H9 (cell line): ENCODE data around the gene STAMBP. TPM values are rescaled to one million over a fixed set of nuclear protein-coding genes. Genes with fewer than 3 reads are reported as not detected.

Experiments
- DNase-seq: peaks from one replicate; pipeline ENCODE4 v3.0.0-alpha.2; 2017
- H2AFZ ChIP-seq: one replicate; pipeline ENCODE4 v1.6.1; 2013; ENCODE audit warnings: mild to moderate bottlenecking, low read length, control low read depth, moderate library complexity
- H2AK5ac ChIP-seq: 2 replicates; pipeline ENCODE4 v1.6.1; 2013; ENCODE audit warnings: low read length, control low read depth, mixed read lengths; ENCODE audit not compliant: insufficient read length
- H2BK120ac ChIP-seq: one replicate; pipeline ENCODE4 v1.6.1; 2013; ENCODE audit warnings: low read depth, mild to moderate bottlenecking, low read length, control low read depth, inconsistent platforms; ENCODE audit not compliant: poor library complexity, severe bottlenecking
- H2BK12ac ChIP-seq: 2 replicates; pipeline ENCODE4 v1.6.1; 2013; ENCODE audit warnings: low read length, control low read depth, mixed read lengths, low read depth; ENCODE audit not compliant: insufficient read length
- H2BK15ac ChIP-seq: 2 replicates; pipeline ENCODE4 v1.6.1; 2013; ENCODE audit warnings: low read depth, low read length, control low read depth
- H2BK20ac ChIP-seq: one replicate; pipeline ENCODE4 v1.6.1; 2013; ENCODE audit warnings: low read depth, mild to moderate bottlenecking, low read length, control low read depth, inconsistent platforms; ENCODE audit not compliant: poor library complexity, severe bottlenecking
- H2BK5ac ChIP-seq: 2 replicates; pipeline ENCODE4 v1.6.1; 2013; ENCODE audit warnings: low read length, control low read depth, mixed read lengths; ENCODE audit not compliant: insufficient read length
- H3K14ac ChIP-seq: 2 replicates; pipeline ENCODE4 v1.6.1; 2013; ENCODE audit warnings: low read length, control low read depth; ENCODE audit not compliant: insufficient read depth
- H3K18ac ChIP-seq: 2 replicates; pipeline ENCODE4 v1.6.1; 2013; ENCODE audit warnings: low read depth, mild to moderate bottlenecking, mixed read lengths, low read length, control low read depth; ENCODE audit not compliant: insufficient read length
- H3K23ac ChIP-seq: 2 replicates; pipeline ENCODE4 v1.6.1; 2013; ENCODE audit warnings: low read length, control low read depth, mixed read lengths, low read depth; ENCODE audit not compliant: insufficient read length
- H3K23me2 ChIP-seq: 2 replicates; pipeline ENCODE4 v1.6.1; 2013; ENCODE audit warnings: low read depth, mild to moderate bottlenecking, mixed read lengths, low read length, control low read depth; ENCODE audit not compliant: insufficient read length, poor library complexity, severe bottlenecking
- H3K27ac ChIP-seq: 2 replicates; pipeline ENCODE4 v1.5.1; 2013; ENCODE audit warnings: low read length, control low read depth, mixed read lengths, low read depth; ENCODE audit not compliant: insufficient read length
- H3K27me3 ChIP-seq: 2 replicates; pipeline ENCODE4 v1.6.1; 2013; ENCODE audit warnings: low read length, control low read depth, inconsistent platforms; ENCODE audit not compliant: insufficient read depth
- H3K4ac ChIP-seq: 2 replicates; pipeline ENCODE4 v1.6.1; 2013; ENCODE audit warnings: low read depth, mild to moderate bottlenecking, control low read depth, inconsistent platforms, low read length, moderate library complexity
- H3K4me1 ChIP-seq: 2 replicates; pipeline ENCODE4 v1.6.1; 2013; ENCODE audit warnings: low read length, control low read depth, inconsistent platforms; ENCODE audit not compliant: insufficient read depth
- H3K4me2 ChIP-seq: 2 replicates; pipeline ENCODE4 v1.6.1; 2013; ENCODE audit warnings: low read length, control low read depth, mixed read lengths; ENCODE audit not compliant: insufficient read length, insufficient read depth
- H3K56ac ChIP-seq: 2 replicates; pipeline ENCODE4 v1.6.1; 2013; ENCODE audit warnings: low read depth, mild to moderate bottlenecking, mixed read lengths, low read length, control low read depth; ENCODE audit not compliant: insufficient read length
- H3K79me1 ChIP-seq: 2 replicates; pipeline ENCODE4 v1.6.1; 2013; ENCODE audit warnings: low read depth, mild to moderate bottlenecking, moderate library complexity, low read length, control low read depth, inconsistent platforms; ENCODE audit not compliant: insufficient read depth, poor library complexity, severe bottlenecking
- H3K79me2 ChIP-seq: 2 replicates; pipeline ENCODE4 v1.6.1; 2013; ENCODE audit warnings: low read length, control low read depth, inconsistent platforms; ENCODE audit not compliant: insufficient read depth
- H3K9ac ChIP-seq: 2 replicates; pipeline ENCODE4 v1.6.1; 2013; ENCODE audit warnings: low read length, control low read depth, mixed read lengths; ENCODE audit not compliant: insufficient read length; ENCODE audit errors: extremely low read depth
- H3K9me3 ChIP-seq: one replicate; pipeline ENCODE4 v1.6.1; 2013; ENCODE audit warnings: low read depth, low read length, inconsistent platforms; ENCODE audit not compliant: control insufficient read depth
- H3T11ph ChIP-seq: one replicate; pipeline ENCODE4 v1.6.1; 2013; ENCODE audit warnings: mild to moderate bottlenecking, low read length, control low read depth, inconsistent platforms
- H4K20me1 ChIP-seq: one replicate; pipeline ENCODE4 v1.6.1; 2013; ENCODE audit not compliant: control insufficient read depth, insufficient read length, insufficient read depth
- H4K5ac ChIP-seq: 2 replicates; pipeline ENCODE4 v1.6.1; 2013; ENCODE audit warnings: low read depth, mild to moderate bottlenecking, mixed read lengths, low read length, control low read depth; ENCODE audit not compliant: insufficient read length
- H4K8ac ChIP-seq: replicated peaks from 2 replicates; pipeline ENCODE4 v1.6.1; 2013; ENCODE audit warnings: low read length, control low read depth, mixed read lengths, low read depth; ENCODE audit not compliant: insufficient read length
- H4K91ac ChIP-seq: 2 replicates; pipeline ENCODE4 v1.6.1; 2013; ENCODE audit warnings: low read depth, mild to moderate bottlenecking, moderate library complexity, mixed read lengths, low read length, control low read depth; ENCODE audit not compliant: insufficient read length
- H3K27ac Mint-ChIP-seq, 3 experiments: 2 replicates in 2 of 3; 3 replicates in 1 of 3; pipeline ENCODE4 v1.8.0; 2020 to 2021; ENCODE audit warnings: mixed read lengths in 3 of 3, mild to moderate bottlenecking in 1 of 3, moderate library complexity in 1 of 3
- H3K27me3 Mint-ChIP-seq: 2 replicates; pipeline ENCODE4 v1.8.0; 2021; ENCODE audit warnings: low read depth, mild to moderate bottlenecking, moderate library complexity, mixed read lengths
- H3K36me3 Mint-ChIP-seq, 3 experiments: 2 replicates in 2 of 3; 3 replicates in 1 of 3; pipeline ENCODE4 v1.8.0; 2020 to 2021; ENCODE audit warnings: low read depth in 3 of 3, mixed read lengths in 3 of 3; ENCODE audit not compliant: insufficient read depth in 1 of 3
- H3K4me1 Mint-ChIP-seq, 2 experiments: 2 replicates each; pipeline ENCODE4 v1.8.0; 2020; ENCODE audit warnings: mixed read lengths in 2 of 2
- H3K4me3 Mint-ChIP-seq, 2 experiments: 2 replicates in 1 of 2; 3 replicates in 1 of 2; pipeline ENCODE4 v1.8.0; 2020 to 2021; ENCODE audit warnings: mild to moderate bottlenecking in 2 of 2, mixed read lengths in 2 of 2, moderate library complexity in 1 of 2
- H3K9me3 Mint-ChIP-seq, 2 experiments: 2 replicates in 1 of 2; 3 replicates in 1 of 2; pipeline ENCODE4 v1.8.0; 2020; ENCODE audit warnings: mild to moderate bottlenecking in 2 of 2, mixed read lengths in 2 of 2, moderate library complexity in 1 of 2
- WGBS: extraction: QIAGEN DNeasy Blood & Tissue Kit; methylation state at CpG from one replicate; pipeline ENCODE4 v1.1.7; 2013; ENCODE audit warnings: missing lambda C conversion rate, low lambda C conversion rate, mixed read lengths; ENCODE audit not compliant: insufficient read length; ENCODE audit errors: extremely low coverage; 5-methylcytosine and 5-hydroxymethylcytosine counted together
- total RNA-seq: library from RNA; stranded (reverse); gene quantifications from 2 replicates; pipeline ENCODE4 v1.2.1, GENCODE V29; 2021
- TF ChIP-seq, protein P1 (sequence below): fragments of 200-600 bp; sonication (generic); conservative IDR thresholded peaks from 3 replicates; pipeline ENCODE4 v1.8.0; 2021; ENCODE audit warnings: antibody characterized with exemption, mild to moderate bottlenecking

The STAMBP gene
- total RNA-seq, 1 experiment from 2014 or later = 45.5 TPM

DNA sequence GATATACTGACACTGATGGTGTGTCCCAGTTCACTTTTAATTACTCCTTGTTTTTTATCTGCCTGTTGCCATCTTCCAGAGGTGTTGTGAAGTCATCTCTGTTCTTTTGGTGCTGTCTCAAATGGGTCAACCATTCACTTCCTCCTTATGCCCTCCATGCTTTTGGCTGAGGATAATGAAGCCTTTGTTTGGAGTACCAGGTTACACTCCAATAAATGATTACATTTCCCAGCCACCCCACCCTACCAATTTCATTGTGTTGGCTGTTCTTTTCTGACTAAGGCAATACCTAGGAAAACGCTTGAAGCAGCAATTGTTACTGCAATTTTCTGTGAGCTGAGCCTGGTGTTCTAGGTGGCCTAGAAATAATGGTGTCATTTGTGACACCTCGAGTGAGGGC lies 34.2 kb downstream of the STAMBP start:
- Histone ChIP-seq H3K27ac (no peak overlapping the region), H4K20me1 (no peaks in the 10 kb centered on the region), H2AK5ac (no peak overlapping the region), H2AFZ (no peak overlapping the region), H3K4me2 (no peak overlapping the region), H3K4me1 (no peaks in the 10 kb centered on the region), H2BK20ac (no peak overlapping the region), H3K9me3 (no peaks in the 10 kb centered on the region), H4K5ac (no peak overlapping the region), H3K18ac (no peak overlapping the region), H3K27me3 (no peaks in the 10 kb centered on the region), H4K91ac (no peak overlapping the region), H3K14ac (no peak overlapping the region), H3T11ph (no peak overlapping the region), H3K23me2 (no peaks in the 10 kb centered on the region), H4K8ac (no peak overlapping the region), H3K4ac (no peak overlapping the region), H3K23ac (no peak overlapping the region), H2BK12ac (no peak overlapping the region), H3K79me2 (no peaks in the 10 kb centered on the region), H2BK15ac (no peak overlapping the region), H3K56ac (no peak overlapping the region), H3K79me1 (no peaks in the 10 kb centered on the region), H2BK5ac (no peak overlapping the region), H3K9ac (no peak overlapping the region), H2BK120ac (no peak overlapping the region)
- no peaks in the 10 kb centered on the region for H3K9me3 Mint-ChIP-seq
- TF ChIP-seq, protein P1, sequence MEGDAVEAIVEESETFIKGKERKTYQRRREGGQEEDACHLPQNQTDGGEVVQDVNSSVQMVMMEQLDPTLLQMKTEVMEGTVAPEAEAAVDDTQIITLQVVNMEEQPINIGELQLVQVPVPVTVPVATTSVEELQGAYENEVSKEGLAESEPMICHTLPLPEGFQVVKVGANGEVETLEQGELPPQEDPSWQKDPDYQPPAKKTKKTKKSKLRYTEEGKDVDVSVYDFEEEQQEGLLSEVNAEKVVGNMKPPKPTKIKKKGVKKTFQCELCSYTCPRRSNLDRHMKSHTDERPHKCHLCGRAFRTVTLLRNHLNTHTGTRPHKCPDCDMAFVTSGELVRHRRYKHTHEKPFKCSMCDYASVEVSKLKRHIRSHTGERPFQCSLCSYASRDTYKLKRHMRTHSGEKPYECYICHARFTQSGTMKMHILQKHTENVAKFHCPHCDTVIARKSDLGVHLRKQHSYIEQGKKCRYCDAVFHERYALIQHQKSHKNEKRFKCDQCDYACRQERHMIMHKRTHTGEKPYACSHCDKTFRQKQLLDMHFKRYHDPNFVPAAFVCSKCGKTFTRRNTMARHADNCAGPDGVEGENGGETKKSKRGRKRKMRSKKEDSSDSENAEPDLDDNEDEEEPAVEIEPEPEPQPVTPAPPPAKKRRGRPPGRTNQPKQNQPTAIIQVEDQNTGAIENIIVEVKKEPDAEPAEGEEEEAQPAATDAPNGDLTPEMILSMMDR = no peak
- peaks cover 25 to 66% (median 55%) of the 10 kb centered on the region in 3 experiments; a peak in 6 of 7 replicates for H3K36me3 Mint-ChIP-seq
- no peak for DNase-seq
- H3K27ac Mint-ChIP-seq = no peak overlapping the region; a peak in 1 of 7 replicates
- H3K4me1 Mint-ChIP-seq = no peaks in the 10 kb centered on the region
- no peaks in the 10 kb centered on the region for H3K27me3 Mint-ChIP-seq
- no peak overlapping the region for H3K4me3 Mint-ChIP-seq
- WGBS = no CpG with 5 or more reads among the region's 2 CpGs
